ENCODE measurements around the gene OSBPL2.
A peak's percentile ranks its signal among the peaks of the same experiment; 100 is the strongest.

Gene OSBPL2

DNA sequence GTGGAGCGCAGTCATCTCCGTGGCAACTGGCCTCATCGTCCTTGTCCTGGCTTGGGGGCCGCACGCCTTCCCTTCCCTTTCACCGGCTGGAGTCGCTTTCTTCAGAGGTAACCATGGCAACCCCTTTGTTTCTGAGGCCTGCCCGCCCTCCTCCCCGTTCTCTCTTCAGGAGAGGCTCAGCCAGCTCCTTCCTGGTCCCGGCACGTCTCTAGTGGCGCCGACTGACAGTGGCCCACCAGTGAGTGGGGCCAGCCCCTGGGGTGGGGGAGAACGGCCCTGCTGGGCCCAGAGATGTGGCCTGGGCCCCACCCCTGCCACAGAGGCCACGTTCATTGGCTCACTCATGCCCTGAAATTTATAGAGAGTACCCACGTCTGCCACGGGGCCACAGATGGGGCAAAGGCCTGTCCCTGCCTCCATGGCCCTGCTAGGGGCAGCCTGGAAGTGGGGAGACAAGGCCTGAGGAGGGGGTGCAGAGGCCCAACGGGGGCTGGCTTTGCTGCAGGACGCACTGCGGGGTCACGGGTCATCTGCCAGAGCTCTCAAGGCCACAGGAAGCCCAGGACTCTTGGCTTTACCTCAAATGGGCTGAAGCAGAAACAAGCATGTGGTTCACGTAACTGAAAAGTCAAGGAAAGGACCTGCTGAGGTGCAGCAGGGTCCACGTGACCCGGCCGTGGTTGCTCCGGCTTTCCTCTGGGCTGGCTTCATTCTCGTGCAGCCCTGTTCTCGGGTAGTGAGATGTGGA is 1.4 kb upstream of the OSBPL2 start:
- no peak for DNase-seq

DNA sequence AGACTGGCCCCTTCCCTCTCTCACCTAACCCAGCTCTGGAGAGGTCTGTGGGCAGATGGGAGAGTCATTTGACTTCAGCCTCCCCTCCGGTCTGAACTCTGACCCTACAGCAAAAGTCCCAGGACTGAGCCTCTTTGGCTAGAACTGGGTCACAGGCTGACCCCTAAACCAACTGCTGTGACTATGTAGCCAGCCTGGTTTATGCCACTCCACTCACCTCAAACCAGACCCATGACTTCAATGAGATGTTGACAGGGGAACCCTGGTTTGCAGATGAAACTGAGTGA is 864 bp upstream of the OSBPL2 start:
- DNase-seq = no peak

DNA sequence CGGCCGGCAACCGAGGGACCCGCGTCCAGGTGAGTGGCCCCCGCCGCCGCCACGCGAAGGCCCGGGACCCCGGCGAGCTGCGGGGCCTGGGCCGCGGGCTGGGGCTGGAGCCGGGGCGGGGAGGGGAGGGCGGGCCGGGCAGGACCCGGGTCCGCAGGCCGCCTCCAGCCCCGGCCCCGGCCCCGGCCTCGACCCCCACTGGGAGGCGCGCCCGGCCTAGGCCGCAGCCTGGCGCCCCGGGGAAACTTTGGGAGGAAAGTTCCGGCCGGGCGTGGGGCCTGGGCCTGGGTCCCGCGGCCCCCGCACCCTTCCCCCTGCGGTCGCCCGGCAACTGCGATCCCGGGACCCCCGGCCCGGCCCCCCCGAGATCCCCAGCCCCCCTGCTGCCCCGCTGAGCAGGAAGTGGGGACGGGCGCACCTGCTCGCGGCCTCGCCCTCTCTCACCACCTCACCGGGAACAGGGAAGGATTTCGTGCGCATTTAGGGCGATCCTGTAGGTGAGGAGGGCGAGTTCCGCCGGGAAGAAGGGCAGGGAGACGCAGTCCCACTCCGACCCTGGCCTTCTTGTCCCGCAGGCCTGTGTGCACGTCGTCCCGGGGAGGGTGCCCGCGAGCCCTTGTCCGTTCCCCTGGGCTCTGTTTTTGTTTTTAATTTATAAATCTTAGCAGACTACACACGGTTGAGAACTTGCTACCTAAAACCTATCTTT is 402 bp downstream of the OSBPL2 start:
- DNase-seq = no peak

DNA sequence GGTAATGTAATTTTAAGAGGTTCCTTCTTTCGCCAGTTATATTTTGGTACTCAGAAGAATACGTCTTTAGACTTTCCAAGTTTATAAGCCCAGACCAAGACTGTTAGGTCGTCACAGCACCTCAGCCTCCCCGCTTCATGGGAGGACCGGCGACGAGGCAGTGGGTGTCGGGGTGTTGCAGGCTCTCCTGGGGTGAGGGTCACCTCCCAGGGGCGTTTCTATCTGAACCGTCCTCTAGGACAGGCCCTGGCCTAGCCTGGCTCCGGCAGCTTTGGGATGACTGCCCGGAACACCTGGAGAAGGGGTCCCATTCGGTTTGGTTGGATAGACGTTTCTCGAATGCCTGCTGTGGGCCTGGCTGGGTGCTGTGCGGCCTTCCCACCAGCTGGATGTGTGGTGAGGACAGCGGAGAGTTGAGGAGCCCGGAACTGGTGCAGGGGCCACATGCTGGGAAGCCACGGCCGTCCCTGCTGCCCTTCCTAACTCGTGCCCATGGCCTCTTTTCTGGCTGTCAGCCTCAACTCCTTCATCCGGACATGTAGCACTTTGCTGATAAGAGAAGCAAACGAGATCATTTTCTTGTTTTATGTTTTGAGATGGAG is 1.1 kb downstream of the OSBPL2 start:
- DNase-seq = no peak

DNA sequence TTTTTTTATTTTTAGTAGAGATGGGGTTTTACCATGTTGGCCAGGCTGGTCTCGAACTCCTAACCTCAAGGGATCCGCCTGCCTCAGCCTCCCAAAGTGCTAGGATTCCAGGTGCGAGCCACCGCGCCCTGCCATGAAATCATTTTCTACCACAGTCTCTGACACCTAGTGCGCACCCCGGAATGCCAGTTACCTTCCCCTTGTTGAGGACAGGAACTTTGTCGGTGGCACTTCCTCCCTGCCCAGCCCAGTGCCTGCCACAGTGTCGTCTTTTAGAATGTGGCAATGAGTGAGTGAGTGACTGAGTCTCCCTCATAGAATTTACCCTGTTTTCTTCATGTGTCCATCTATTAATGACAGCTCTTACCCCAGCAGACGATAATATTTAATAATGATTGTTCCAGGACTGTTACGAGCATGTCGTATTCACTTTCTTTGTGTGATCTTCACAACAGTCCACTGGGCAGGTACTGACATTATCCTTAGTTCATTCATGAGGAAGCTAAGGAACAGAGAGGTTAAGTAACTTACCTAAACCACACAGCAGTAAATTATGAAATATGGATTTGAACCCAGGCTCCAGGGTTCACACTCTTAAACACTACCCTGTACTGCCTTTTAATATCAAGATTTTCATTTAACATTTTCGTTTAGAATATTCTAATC is 1.8 kb downstream of the OSBPL2 start:
- DNase-seq = no peak

DNA sequence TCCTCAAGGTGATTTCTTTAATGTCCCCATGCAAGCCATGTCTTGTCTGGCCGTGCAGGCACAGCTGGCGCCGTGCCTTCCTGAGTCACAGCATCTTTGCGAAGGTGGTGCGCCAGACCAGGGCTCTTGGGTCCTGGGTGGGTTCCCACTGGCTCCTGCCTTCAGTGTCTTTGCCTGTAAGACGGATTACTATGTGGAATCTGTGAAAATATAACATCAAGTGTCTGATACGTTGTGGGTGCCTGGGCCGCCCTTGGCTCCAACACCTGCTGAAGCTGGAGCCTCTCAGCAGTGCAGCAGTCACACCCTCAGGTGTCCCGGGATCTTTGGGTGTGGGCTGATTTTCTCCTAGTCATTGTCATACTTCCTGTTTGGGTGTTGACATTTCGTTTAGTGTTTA is 3.2 kb downstream of the OSBPL2 start:
- no peak for DNase-seq

DNA sequence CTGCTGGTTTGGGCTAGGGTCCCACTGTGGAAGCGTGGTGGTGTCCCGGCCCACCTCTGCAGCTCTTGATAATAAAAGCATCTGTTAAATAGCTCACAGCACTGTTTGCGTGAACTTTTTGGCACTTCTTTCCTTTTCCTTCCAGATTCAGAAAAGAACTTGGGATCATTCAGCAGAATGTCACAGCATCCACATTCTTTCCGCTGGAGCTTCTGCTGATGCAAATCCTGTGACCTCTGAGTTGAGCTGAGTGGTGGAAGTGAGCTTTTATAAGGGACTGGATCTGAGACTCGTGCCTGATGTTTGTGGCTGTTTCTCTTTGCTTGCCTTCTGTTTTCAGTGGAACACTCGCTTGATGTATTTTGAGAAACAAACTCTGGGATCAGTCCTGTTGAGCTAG is 3.9 kb downstream of the OSBPL2 start:
- DNase-seq = no peak

DNA sequence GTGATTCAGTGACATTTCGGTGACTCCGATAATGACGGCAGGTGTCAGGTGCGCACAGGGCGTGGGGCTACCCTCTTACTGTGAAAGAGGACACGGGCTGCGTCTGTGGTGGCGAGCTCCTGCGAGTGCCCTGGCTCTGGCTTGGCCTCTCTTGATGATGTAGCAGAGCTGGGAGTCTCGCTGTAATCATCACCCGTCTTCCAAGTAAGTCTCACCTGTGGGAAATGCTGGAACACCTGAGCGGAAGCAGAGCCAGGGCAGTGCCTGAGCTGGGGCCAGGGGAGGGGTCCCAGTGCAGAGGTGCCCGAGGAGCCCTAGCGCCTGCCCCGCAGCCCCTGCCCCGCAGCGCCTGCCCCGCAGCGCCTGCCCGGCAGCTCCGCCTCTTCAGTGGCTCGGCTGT is 4.8 kb downstream of the OSBPL2 start:
- no peak for DNase-seq

DNA sequence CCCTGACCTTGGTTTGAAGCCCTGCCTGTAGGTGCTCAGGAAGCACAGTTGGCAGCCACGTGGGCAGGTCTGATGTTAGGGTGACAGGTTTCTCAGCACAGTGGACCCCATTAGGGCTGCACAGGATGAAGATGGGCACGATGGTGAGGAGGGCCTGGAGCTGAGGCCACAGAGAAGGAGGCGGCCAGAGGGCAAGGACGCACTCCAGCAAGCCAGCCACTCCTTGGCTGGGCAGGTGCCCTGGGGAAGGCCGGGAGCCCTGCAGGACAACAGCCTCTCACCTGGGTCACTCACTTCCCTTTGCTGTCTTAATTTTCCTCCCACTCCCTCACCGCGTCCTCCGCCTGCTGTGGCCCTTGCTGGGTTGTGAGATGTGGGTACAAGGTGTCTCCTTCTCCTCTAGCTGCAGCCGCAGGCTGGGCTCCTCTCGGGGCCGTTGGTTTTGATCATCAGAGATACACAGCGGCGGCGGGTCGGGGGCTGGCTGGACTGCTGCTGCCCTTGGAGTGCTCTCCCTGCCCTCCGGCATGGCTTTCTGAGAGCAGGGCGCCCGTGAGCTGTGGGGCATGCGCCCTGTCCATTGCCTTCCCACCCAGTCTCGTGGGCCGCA is 5.7 kb downstream of the OSBPL2 start:
- DNase-seq = no peak

DNA sequence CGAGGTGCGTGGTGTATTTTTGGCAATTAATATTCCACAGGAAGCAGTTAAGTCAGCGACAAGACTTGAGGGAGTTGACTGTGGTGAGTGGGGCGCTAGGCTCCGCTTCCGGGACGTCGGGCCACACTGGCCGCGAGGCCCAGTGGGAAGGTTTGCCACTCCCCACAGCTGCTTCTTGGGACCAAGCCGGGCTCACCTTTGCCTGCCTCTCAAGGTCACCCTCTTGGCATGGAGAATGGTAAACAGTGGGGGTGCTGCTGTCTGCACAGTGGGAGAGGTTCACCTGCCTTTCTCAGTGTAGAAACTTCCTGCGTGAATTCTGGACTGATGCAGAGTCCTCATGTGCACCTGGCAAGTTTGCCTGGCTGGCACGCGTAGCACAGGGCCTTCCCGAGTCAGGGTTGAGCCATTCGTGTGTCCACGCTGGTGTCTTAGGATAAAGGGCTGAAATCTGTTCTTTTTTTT is 6.4 kb downstream of the OSBPL2 start:
- no peak for DNase-seq

DNA sequence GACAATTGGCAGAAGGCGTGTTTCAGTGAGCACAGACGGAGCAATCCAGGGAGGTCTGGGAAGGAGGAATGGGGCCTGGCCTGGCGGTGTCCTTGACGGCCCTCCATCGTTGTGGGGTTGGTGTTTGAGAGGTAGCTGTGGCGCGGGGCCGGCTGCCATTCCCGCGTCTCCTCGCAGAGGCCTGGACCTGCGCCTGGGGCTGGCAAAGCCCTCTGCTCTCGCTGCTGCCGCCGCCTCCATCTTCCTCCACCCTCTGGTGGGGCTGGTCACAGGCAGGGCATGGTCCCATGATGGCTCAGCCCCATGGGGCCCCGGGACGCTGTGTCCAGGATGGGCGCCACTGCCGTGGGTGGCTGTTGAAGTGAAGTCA is 7.6 kb downstream of the OSBPL2 start:
- DNase-seq = no peak

DNA sequence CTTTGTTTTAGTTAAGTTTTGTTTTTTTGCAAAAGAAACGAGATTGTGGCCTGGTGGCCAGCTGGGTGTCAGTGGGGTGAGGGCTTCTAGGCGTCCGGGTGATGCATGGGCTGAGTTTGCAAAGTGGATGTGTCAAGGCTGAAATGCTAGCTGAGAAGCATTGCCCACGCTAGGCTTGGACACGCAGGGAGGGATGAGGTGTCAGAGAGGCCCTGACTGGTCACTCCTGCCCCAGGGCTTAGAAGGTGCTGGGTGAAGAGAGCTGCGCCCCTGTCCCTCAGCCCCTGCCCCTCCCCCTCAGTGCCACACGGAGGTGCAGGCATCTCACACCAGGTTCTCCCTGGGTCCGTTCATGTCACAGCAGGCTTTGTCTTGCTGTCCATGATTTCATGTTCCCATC is 8.1 kb downstream of the OSBPL2 start:
- no peak for DNase-seq

DNA sequence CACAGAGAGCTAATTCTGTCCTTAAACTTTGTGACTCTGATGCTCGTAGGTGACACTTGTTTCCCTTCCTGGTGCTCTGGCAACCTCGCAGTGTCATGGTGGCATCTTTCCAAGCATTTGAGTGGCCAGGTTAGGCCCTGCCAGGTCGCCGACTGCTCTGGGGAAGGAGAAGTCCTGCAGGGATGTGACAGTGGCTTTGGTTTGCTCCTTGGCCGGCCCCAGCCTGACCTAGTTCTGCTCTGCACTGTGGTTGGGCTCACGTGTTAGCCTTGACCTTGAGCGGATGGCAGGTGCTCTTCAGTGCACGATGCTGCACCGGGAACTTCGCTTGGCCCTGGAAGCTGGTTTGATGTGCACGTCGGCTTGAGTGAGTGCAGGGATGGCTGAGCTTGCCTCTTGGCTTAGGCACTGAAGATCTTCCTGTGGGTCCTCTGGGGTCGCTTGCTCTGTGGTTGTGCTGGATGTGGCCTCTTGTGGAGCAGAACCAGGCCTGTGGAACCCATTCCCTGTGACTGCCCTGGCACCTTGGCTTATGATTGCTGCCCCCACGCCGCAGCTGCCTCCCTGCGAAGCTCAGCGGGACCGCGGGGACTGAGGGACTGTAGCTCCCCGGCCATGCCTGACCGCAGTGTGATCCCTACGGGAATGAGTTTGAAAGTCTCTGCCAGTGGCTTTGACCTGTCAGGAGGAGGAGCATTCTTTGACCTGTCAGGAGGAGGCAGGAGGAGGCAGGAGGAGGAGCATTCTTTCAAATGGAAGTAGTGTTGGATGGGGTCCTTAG is 8.7 kb downstream of the OSBPL2 start:
- peak; percentile 16 for DNase-seq

DNA sequence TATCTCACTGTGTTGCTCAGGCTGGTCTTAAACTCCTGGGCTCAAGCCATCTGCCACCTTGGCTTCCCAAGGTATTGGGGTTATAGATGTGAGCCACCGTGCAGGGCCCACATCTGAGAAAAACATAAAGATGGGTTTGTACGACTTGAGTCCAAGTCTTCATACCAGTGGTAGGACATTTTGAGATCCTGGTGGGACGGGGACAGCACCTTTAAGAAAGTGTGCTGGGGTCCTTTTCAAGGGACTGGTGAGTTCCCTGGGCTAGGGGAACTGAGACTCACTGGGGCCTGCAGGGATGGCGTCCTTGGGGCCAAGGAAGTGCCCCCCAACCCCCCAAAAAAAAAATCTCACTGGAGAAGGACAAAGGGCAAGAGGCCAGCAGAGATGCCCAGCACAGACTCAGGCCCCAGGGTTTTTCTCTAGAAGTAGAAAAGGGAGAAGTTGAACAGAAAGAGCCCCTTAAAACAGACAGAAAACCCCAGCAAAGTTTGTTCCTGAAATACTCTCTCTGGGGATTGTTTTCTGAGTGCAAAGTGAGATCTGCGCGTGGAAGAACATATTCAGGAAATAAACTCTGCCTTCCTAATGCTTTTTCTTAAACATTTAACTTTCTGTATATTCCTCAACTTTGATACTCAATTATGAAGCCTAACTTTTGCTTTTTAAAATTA is 10.7 kb downstream of the OSBPL2 start:
- no peak for DNase-seq

DNA sequence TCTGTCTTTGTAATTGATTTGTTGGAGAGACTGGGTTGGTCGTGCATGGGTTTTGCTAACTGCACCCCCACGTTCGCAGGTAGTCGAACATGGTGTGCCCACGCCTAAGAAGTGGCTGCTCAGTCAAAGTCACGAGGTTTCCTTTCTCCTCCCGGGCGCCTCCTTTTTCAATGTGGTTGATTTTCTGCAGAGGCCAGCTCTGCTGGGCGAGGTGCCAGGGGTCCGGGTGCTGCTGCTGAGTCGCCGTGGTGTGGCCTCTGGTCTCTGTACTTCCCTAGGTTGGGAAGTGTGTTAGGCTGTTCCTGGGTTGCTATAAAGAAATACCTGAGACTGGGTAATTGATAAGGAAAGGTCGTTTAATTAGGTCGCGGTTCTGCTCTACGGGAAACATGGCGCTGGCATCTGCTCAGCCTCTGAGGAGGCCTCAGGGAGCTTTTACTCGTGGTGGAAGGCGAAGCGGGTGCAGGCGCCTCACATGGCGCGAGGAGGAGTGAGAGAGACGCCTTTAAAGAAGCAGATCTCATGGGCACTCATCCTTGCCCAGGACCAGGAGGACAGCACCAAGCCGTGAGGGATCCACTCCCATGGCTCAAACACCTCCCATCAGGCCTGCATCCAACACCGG is 14.1 kb downstream of the OSBPL2 start:
- DNase-seq = no peak

DNA sequence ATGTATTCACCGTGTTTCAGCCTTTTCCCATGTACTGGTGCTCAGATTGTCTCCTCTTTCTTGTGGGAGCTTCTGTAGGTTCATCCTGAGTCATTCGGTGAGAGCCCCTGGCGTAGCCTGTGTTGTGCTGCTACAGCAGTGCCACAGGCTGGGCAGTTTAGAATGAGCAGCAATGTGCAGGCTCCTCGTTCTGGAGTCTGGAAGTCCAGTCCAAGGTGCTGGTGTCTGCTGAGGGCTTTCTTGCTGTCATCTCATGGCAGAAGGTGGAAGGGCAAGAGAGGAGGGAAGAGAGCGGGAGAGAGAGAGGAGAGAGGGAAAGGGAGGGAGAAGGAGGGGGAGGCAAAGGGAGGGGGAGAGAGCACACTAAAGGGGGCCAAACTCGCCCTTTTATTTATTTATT is 15.1 kb downstream of the OSBPL2 start:
- no peak for DNase-seq

DNA sequence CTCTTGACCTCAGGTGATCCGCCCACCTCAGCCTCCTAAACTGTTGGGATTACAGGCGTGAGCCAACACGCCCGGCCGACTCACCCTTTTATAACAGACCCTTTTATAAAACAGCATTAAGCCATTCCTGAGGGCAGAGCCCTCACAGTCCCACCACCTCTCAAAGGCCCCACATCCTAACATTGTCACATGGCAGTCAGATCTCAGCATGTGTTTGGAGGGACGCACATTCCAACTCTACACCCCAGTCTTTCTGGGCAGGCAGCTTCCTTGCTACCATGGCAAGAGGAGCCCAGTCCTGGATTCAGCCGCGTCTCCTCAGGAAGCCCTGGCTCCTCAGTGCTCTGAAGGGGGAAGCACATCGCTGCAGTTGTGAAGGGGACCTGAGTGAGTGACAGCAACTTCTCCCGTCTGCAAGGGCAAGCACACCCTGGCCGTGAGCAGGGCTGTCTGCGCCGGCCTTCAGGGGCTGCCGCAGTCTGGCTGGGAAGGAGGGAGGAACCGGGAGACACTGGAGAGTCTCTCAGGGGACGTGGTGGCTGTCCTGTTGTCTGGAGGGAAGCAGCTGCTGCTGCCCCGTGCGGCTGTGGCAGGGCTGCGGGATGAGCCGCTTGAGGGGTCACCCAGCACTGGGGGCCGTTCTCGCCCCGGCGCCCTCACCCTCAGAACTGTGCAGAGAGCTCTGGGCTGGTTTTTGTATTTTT is 15.9 kb downstream of the OSBPL2 start:
- no peak for DNase-seq

DNA sequence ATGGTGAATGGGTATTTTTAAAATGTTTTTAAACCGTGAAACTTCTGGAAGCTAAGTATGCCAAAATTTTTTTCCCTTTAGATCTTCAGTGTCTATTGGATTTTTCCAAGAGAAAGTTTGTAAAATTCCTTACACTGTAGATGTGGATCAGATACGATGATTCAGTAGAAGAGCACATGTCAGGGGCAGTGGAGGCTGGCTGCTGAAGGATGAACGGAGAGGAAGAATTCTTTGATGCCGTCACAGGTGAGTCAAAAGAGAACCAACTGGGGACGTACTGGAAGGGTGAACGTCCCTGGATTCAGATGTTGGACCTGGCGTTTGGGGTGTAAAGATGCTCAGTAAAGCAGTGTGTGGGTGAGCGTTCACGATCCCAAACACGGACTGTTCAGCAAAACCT is 17.7 kb downstream of the OSBPL2 start:
- DNase-seq = no peak

DNA sequence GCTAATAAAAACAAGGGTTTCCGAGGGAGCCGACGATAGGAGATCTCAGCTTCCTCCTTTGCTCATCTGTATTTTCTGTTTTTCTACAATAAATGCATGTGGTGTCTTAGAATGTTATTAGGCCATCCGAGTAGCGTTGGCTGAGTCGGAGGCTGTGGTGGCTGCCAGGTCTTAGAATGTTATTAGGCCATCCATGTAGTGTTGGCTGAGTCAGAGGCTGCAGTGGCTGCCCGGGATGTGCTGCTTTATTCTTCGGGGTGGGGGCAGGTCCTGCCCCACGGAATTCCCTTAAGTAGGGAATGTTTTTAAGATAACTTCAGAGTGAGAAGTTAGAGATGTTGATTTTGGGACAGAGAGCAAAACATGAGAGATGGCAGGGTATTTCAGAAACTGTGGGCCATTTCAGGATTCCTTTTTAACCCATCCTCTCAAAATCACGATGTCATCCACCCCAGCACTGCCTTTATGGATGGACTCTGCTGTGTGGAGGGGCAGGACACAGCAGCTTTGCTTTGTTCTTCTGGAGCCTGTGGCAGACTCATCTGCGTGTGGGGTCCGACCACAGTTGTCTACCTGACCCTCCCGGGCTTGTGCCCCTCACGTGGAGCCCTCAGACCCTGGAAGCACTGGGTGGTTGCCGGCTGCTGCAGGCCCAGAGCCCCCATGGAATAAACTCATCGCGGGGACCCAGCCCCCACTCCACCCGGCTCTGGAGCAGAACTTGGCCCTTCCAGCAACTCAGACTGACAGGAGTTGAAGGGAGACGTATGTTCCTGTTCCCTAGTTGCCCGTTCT is 20.4 kb downstream of the OSBPL2 start:
- DNase-seq = no peak

DNA sequence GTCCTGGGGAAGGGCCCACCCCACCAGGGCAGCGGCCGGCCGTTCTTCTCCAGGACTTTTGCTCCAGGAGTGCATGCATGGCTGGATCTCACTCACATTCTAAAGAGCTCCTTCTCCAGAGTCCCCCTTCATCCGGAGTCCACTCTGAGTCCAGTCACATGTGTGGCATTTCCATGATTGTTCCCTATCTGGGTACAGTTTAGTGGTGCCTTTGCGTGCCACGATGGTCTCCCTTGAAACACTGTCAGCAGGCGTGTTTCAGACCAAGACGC is 20.9 kb downstream of the OSBPL2 start:
- DNase-seq = no peak

Measured in SHP77 treated with DMSO at 0.1 percent for 48 hours (cell line).